HEK293T (cell line): ENCODE results near the gene GPN3.

Experiments
- CTCF ChIA-PET: fragments of 350-600 bp; formaldehyde crosslinking; extraction: SDS; loops from one replicate; lab custom pipeline; 2021; ENCODE audit warnings: antibody characterized with exemption, inconsistent platforms; lab: Yijun Ruan, JAX
- POLR2A ChIA-PET: fragments of 350-600 bp; formaldehyde crosslinking; extraction: SDS; loops from one replicate; lab custom pipeline; 2020; ENCODE audit warnings: antibody characterized with exemption, inconsistent platforms; lab: Yijun Ruan, JAX
- DNase-seq: peaks from one replicate; pipeline ENCODE4 v3.0.0; 2012; ENCODE audit warnings: mixed read lengths; ENCODE audit errors: extremely low spot score
- ELF4 ChIP-seq: fragments of 450-650 bp; IDR thresholded peaks from 2 replicates; pipeline ENCODE4 v1.6.1; 2017; ENCODE audit warnings: antibody characterized with exemption
- HDGF ChIP-seq: fragments of 450-650 bp; IDR thresholded peaks from 2 replicates; pipeline ENCODE4 v1.6.1; 2017; ENCODE audit warnings: antibody characterized with exemption, borderline replicate concordance
- L3MBTL2 ChIP-seq: fragments of 450-650 bp; conservative IDR thresholded peaks from 2 replicates; pipeline ENCODE4 v1.6.1; 2016; ENCODE audit warnings: mild to moderate bottlenecking
- LEF1 ChIP-seq: fragments of 450-650 bp; IDR thresholded peaks from 2 replicates; pipeline ENCODE4 v1.6.1; 2017; ENCODE audit warnings: mild to moderate bottlenecking, borderline replicate concordance
- NFRKB ChIP-seq: fragments of 450-650 bp; IDR thresholded peaks from 2 replicates; pipeline ENCODE4 v1.6.1; 2016; ENCODE audit warnings: mild to moderate bottlenecking, moderate library complexity

Gene GPN3

GRCh38 chr12:110403976-110404682 lies 63.9 kb downstream of the GPN3 start:
- CTCF ChIA-PET = no interaction called here
- POLR2A ChIA-PET = interaction anchor here (0.8 to 2.1 kb wide), 4 partner anchors 9 to 64 kb away, joined by 3 to 12 read pairs (median 4); partner anchors contain the start of genes FAM216A and GPN3
- TF ChIP-seq ELF4 (0 out of 2 replicates have a peak, but pooled peaks have one; percentile 9), L3MBTL2 (peak; percentile 30; the same call in 1 of the 2 replicates), LEF1 (no peak)
- peak; percentile 83 for DNase-seq

GRCh38 chr12:110403146-110403975 lies 64.7 kb downstream of the GPN3 start, which contains the start of gene ANAPC7:
Gene ANAPC7, minus strand, starts transcription at chr12:110403708. Its CDS starts 81 bp downstream, at chr12:110403627.
- CTCF ChIA-PET = interaction anchor here (1.7 kb wide), 1 partner anchor 28 kb away, joined by 7 read pairs; no protein-coding TSS in a partner anchor
- DNase-seq = peak; percentile 91
- POLR2A ChIA-PET = interaction anchor here (1.4 to 2.1 kb wide), 3 partner anchors 28 to 65 kb away, joined by 3 to 12 read pairs (median 6); partner anchors contain the start of genes FAM216A and GPN3
- TF ChIP-seq NFRKB (peak; percentile 85), HDGF (no peak), L3MBTL2 (peak; percentile 98)
